ENCODE data around the gene TSBP1. TPM values are rescaled to one million over a fixed set of nuclear protein-coding genes. Genes with fewer than 3 reads are reported as not detected.
"Not testable (repeated sequence)": the region's sequence is repeated elsewhere in the genome, so short reads cannot be mapped to it uniquely, and the experiment has no call there.

The TSBP1 gene
- total RNA-seq, 1 experiment from 2014 or later, result not detected

GRCh38 chr6:32367644-32368043 lies 4.1 kb downstream of the TSBP1 start:
- Histone ChIP-seq H3K27me3 (ENCODE audit: low read length) (no peaks in the 10 kb centered on the region), H3K79me2 (ENCODE audit: low read length) (no peaks in the 10 kb centered on the region), H3K4me3 (ENCODE audit: low read length) (no peak overlapping the region), H3K27ac (ENCODE audit: low read length) (no peak overlapping the region), H3K4me2 (ENCODE audit: low read depth, low read length, poor library complexity, severe bottlenecking) (no peak overlapping the region), H2AFZ (ENCODE audit: low read length) (no peak overlapping the region), H4K20me1 (ENCODE audit: insufficient read depth, low read depth, low read length) (no peaks in the 10 kb centered on the region), H3K4me1 (ENCODE audit: low read length) (no peaks in the 10 kb centered on the region), H3K9me3 (ENCODE audit: low read length) (no peaks in the 10 kb centered on the region), H3K9ac (ENCODE audit: low read length) (no peak overlapping the region), H3K36me3 (ENCODE audit: insufficient read depth, low read length) (no peaks in the 10 kb centered on the region), H3K9me2 (replicated peaks; ENCODE audit: insufficient read depth, low read length) (no peaks in the 10 kb centered on the region)
- DNase-seq, result no peak

GRCh38 chr6:32359225-32359624 lies 12.5 kb downstream of the TSBP1 start:
- not testable (repeated sequence) for H3K36me3 ChIP-seq (ENCODE audit: insufficient read depth, low read length); H3K9ac ChIP-seq (ENCODE audit: low read length); H3K27ac ChIP-seq (ENCODE audit: low read length); H3K9me3 ChIP-seq (ENCODE audit: low read length); DNase-seq; H2AFZ ChIP-seq (ENCODE audit: low read length); H3K27me3 ChIP-seq (ENCODE audit: low read length); H3K4me3 ChIP-seq (ENCODE audit: low read length); H4K20me1 ChIP-seq (ENCODE audit: insufficient read depth, low read depth, low read length); H3K79me2 ChIP-seq (ENCODE audit: low read length); H3K9me2 ChIP-seq (replicated peaks; ENCODE audit: insufficient read depth, low read length); H3K4me1 ChIP-seq (ENCODE audit: low read length); H3K4me2 ChIP-seq (ENCODE audit: low read depth, low read length, poor library complexity, severe bottlenecking)

- H3K4me3 ChIP-seq (ENCODE audit: low read length); H3K4me1 ChIP-seq (ENCODE audit: low read length); H3K27ac ChIP-seq (ENCODE audit: low read length); H3K9me3 ChIP-seq (ENCODE audit: low read length); H3K9ac ChIP-seq (ENCODE audit: low read length); H4K20me1 ChIP-seq (ENCODE audit: insufficient read depth, low read depth, low read length); H3K27me3 ChIP-seq (ENCODE audit: low read length); H2AFZ ChIP-seq (ENCODE audit: low read length); DNase-seq; H3K4me2 ChIP-seq (ENCODE audit: low read depth, low read length, poor library complexity, severe bottlenecking); H3K36me3 ChIP-seq (ENCODE audit: insufficient read depth, low read length); H3K79me2 ChIP-seq (ENCODE audit: low read length); H3K9me2 ChIP-seq (replicated peaks; ENCODE audit: insufficient read depth, low read length): not testable (repeated sequence)
Measured at GRCh38 chr6:32358548-32358947, 13.2 kb downstream of the TSBP1 start.

GRCh38 chr6:32355018-32355417 lies 16.7 kb downstream of the TSBP1 start:
- no peaks in the 10 kb centered on the region for H3K27me3 ChIP-seq (ENCODE audit: low read length)
- no peaks in the 10 kb centered on the region for H3K4me1 ChIP-seq (ENCODE audit: low read length)
- DNase-seq, result no peak
- no peaks in the 10 kb centered on the region for H3K36me3 ChIP-seq (ENCODE audit: insufficient read depth, low read length)
- no peak overlapping the region for H3K4me3 ChIP-seq (ENCODE audit: low read length)
- H2AFZ ChIP-seq (ENCODE audit: low read length), result no peak overlapping the region
- no peak overlapping the region for H3K4me2 ChIP-seq (ENCODE audit: low read depth, low read length, poor library complexity, severe bottlenecking)
- H4K20me1 ChIP-seq (ENCODE audit: insufficient read depth, low read depth, low read length), result no peaks in the 10 kb centered on the region
- no peaks in the 10 kb centered on the region for H3K9me2 ChIP-seq (replicated peaks; ENCODE audit: insufficient read depth, low read length)
- no peaks in the 10 kb centered on the region for H3K9me3 ChIP-seq (ENCODE audit: low read length)
- no peak overlapping the region for H3K9ac ChIP-seq (ENCODE audit: low read length)
- H3K79me2 ChIP-seq (ENCODE audit: low read length), result no peaks in the 10 kb centered on the region
- no peak overlapping the region for H3K27ac ChIP-seq (ENCODE audit: low read length)

GRCh38 chr6:32353348-32353747 lies 18.4 kb downstream of the TSBP1 start:
- no peak overlapping the region for H3K9ac ChIP-seq (ENCODE audit: low read length)
- H2AFZ ChIP-seq (ENCODE audit: low read length), result no peak overlapping the region
- no peaks in the 10 kb centered on the region for H3K4me1 ChIP-seq (ENCODE audit: low read length)
- no peak overlapping the region for H3K27ac ChIP-seq (ENCODE audit: low read length)
- H4K20me1 ChIP-seq (ENCODE audit: insufficient read depth, low read depth, low read length), result no peaks in the 10 kb centered on the region
- no peaks in the 10 kb centered on the region for H3K9me2 ChIP-seq (replicated peaks; ENCODE audit: insufficient read depth, low read length)
- no peaks in the 10 kb centered on the region for H3K27me3 ChIP-seq (ENCODE audit: low read length)
- DNase-seq, result no peak
- H3K36me3 ChIP-seq (ENCODE audit: insufficient read depth, low read length), result no peaks in the 10 kb centered on the region
- no peak overlapping the region for H3K4me3 ChIP-seq (ENCODE audit: low read length)
- H3K79me2 ChIP-seq (ENCODE audit: low read length), result no peaks in the 10 kb centered on the region
- no peak overlapping the region for H3K4me2 ChIP-seq (ENCODE audit: low read depth, low read length, poor library complexity, severe bottlenecking)
- H3K9me3 ChIP-seq (ENCODE audit: low read length), result no peaks in the 10 kb centered on the region

DNA sequence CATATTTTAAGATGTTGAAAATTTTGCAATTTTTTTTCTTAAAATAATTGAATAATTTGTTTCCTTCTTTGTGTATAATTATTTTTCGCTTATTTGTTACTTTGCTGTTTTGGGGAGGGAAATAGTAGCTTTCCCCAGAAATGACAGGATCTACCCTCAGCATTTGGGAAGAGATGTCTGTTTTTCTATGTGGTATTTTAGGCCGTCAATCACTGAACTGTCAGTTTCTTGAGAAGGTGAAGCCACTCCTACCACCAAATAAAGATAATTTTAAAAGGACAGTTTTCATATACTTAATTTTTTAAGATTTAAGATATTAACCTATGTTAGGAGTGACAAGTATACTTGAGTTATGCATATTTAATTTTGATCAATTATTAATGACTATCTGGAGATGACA lies 31.5 kb downstream of the TSBP1 start:
- H3K36me3 ChIP-seq (ENCODE audit: insufficient read depth, low read length), result no peaks in the 10 kb centered on the region
- no peaks in the 10 kb centered on the region for H3K9me2 ChIP-seq (replicated peaks; ENCODE audit: insufficient read depth, low read length)
- H3K4me1 ChIP-seq (ENCODE audit: low read length), result peaks cover 15% of the 10 kb centered on the region
- no peak overlapping the region for H2AFZ ChIP-seq (ENCODE audit: low read length)
- H3K4me2 ChIP-seq (ENCODE audit: low read depth, low read length, poor library complexity, severe bottlenecking), result no peak overlapping the region
- no peak overlapping the region for H3K9ac ChIP-seq (ENCODE audit: low read length)
- no peak overlapping the region for H3K27ac ChIP-seq (ENCODE audit: low read length)
- H3K9me3 ChIP-seq (ENCODE audit: low read length), result no peaks in the 10 kb centered on the region
- no peaks in the 10 kb centered on the region for H3K79me2 ChIP-seq (ENCODE audit: low read length)
- no peak overlapping the region for H3K4me3 ChIP-seq (ENCODE audit: low read length)
- DNase-seq, result no peak
- H4K20me1 ChIP-seq (ENCODE audit: insufficient read depth, low read depth, low read length), result no peaks in the 10 kb centered on the region
- H3K27me3 ChIP-seq (ENCODE audit: low read length), result no peaks in the 10 kb centered on the region

- Histone ChIP-seq H3K4me3 (ENCODE audit: low read length) (no peak overlapping the region), H3K4me1 (ENCODE audit: low read length) (peaks cover 4% of the 10 kb centered on the region), H3K4me2 (ENCODE audit: low read depth, low read length, poor library complexity, severe bottlenecking) (no peak overlapping the region), H3K36me3 (ENCODE audit: insufficient read depth, low read length) (no peaks in the 10 kb centered on the region), H3K27ac (ENCODE audit: low read length) (no peak overlapping the region), H2AFZ (ENCODE audit: low read length) (no peak overlapping the region), H3K79me2 (ENCODE audit: low read length) (no peaks in the 10 kb centered on the region), H4K20me1 (ENCODE audit: insufficient read depth, low read depth, low read length) (no peaks in the 10 kb centered on the region), H3K9me3 (ENCODE audit: low read length) (no peaks in the 10 kb centered on the region), H3K9me2 (replicated peaks; ENCODE audit: insufficient read depth, low read length) (no peaks in the 10 kb centered on the region), H3K27me3 (ENCODE audit: low read length) (no peaks in the 10 kb centered on the region), H3K9ac (ENCODE audit: low read length) (no peak overlapping the region)
- DNase-seq, result no peak
Measured at GRCh38 chr6:32337186-32337805, 34.4 kb downstream of the TSBP1 start.

GRCh38 chr6:32332433-32332832 lies 39.3 kb downstream of the TSBP1 start:
- H3K4me2 ChIP-seq (ENCODE audit: low read depth, low read length, poor library complexity, severe bottlenecking), result no peak overlapping the region
- no peaks in the 10 kb centered on the region for H4K20me1 ChIP-seq (ENCODE audit: insufficient read depth, low read depth, low read length)
- H3K4me1 ChIP-seq (ENCODE audit: low read length), result peaks cover 7% of the 10 kb centered on the region; the same call in 1 of the 2 replicates
- H3K9me3 ChIP-seq (ENCODE audit: low read length), result no peaks in the 10 kb centered on the region
- DNase-seq, result no peak
- H2AFZ ChIP-seq (ENCODE audit: low read length), result no peak overlapping the region
- no peak overlapping the region for H3K9ac ChIP-seq (ENCODE audit: low read length)
- no peaks in the 10 kb centered on the region for H3K79me2 ChIP-seq (ENCODE audit: low read length)
- H3K4me3 ChIP-seq (ENCODE audit: low read length), result no peak overlapping the region
- no peaks in the 10 kb centered on the region for H3K27me3 ChIP-seq (ENCODE audit: low read length)
- no peaks in the 10 kb centered on the region for H3K36me3 ChIP-seq (ENCODE audit: insufficient read depth, low read length)
- no peak overlapping the region for H3K27ac ChIP-seq (ENCODE audit: low read length)
- H3K9me2 ChIP-seq (replicated peaks; ENCODE audit: insufficient read depth, low read length), result no peaks in the 10 kb centered on the region

DNA sequence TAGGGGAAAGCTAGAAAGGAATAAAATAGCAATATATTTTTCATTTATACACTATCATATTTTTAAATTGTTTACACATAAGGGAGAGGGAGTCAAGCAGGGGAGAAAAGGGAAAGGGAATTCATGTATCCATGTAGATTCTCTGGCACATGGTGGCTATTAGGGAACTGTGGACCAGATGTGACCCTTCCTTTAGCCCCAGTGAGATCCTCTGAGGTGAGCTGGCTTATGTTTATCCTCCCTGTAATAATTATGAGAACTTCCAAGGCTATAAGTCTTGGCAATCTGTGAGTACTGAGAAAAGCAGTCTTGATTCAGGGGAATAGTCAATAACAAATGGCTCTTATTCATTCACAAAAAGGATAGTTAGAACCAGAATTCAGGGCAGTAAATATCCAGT lies 42.6 kb downstream of the TSBP1 start:
- no peaks in the 10 kb centered on the region for H4K20me1 ChIP-seq (ENCODE audit: insufficient read depth, low read depth, low read length)
- no peak overlapping the region for H3K9ac ChIP-seq (ENCODE audit: low read length)
- H3K9me2 ChIP-seq (replicated peaks; ENCODE audit: insufficient read depth, low read length), result no peaks in the 10 kb centered on the region

More for the DNA sequence above, 42.6 kb downstream of the TSBP1 start:
- no peak overlapping the region for H3K27ac ChIP-seq (ENCODE audit: low read length)
- peaks cover 4% of the 10 kb centered on the region; the same call in 1 of the 2 replicates for H3K4me1 ChIP-seq (ENCODE audit: low read length)
- no peak for DNase-seq
- no peak overlapping the region for H3K4me3 ChIP-seq (ENCODE audit: low read length)
- H3K79me2 ChIP-seq (ENCODE audit: low read length), result no peaks in the 10 kb centered on the region
- H3K27me3 ChIP-seq (ENCODE audit: low read length), result no peaks in the 10 kb centered on the region
- H2AFZ ChIP-seq (ENCODE audit: low read length), result no peak overlapping the region
- H3K36me3 ChIP-seq (ENCODE audit: insufficient read depth, low read length), result no peaks in the 10 kb centered on the region
- H3K9me3 ChIP-seq (ENCODE audit: low read length), result no peaks in the 10 kb centered on the region
- H3K4me2 ChIP-seq (ENCODE audit: low read depth, low read length, poor library complexity, severe bottlenecking), result no peak overlapping the region
